Measurements from ENCODE around the gene AKAP12.
"Not testable (repeated sequence)": the region's sequence is repeated elsewhere in the genome, so short reads cannot be mapped to it uniquely, and the experiment has no call there.

The AKAP12 gene

GRCh38 chr6:151338651-151339200 is 99.0 kb downstream of the AKAP12 start:
- DNase-seq, result no peak
- no peak overlapping the region for H3K27ac ChIP-seq
- TF ChIP-seq, protein P1, sequence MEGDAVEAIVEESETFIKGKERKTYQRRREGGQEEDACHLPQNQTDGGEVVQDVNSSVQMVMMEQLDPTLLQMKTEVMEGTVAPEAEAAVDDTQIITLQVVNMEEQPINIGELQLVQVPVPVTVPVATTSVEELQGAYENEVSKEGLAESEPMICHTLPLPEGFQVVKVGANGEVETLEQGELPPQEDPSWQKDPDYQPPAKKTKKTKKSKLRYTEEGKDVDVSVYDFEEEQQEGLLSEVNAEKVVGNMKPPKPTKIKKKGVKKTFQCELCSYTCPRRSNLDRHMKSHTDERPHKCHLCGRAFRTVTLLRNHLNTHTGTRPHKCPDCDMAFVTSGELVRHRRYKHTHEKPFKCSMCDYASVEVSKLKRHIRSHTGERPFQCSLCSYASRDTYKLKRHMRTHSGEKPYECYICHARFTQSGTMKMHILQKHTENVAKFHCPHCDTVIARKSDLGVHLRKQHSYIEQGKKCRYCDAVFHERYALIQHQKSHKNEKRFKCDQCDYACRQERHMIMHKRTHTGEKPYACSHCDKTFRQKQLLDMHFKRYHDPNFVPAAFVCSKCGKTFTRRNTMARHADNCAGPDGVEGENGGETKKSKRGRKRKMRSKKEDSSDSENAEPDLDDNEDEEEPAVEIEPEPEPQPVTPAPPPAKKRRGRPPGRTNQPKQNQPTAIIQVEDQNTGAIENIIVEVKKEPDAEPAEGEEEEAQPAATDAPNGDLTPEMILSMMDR (IDR thresholded peaks at IDR 0.05; ENCODE audit: low read depth, low read length), result no peak
- no peaks in the 10 kb centered on the region for H3K9me3 ChIP-seq (ENCODE audit: severe bottlenecking)
- no peaks in the 10 kb centered on the region for H3K27me3 ChIP-seq (ENCODE audit: insufficient read depth, low read depth, severe bottlenecking)
- H3K36me3 ChIP-seq, result no peaks in the 10 kb centered on the region
- no peak overlapping the region for H3K4me3 ChIP-seq (ENCODE audit: low read depth, low read length)

GRCh38 chr6:151339369-151339768 is 99.6 kb downstream of the AKAP12 start:
- H3K36me3 ChIP-seq, result no peaks in the 10 kb centered on the region
- no peaks in the 10 kb centered on the region for H3K27me3 ChIP-seq (ENCODE audit: insufficient read depth, low read depth, severe bottlenecking)
- H3K4me3 ChIP-seq (ENCODE audit: low read depth, low read length), result no peak overlapping the region
- H3K9me3 ChIP-seq (ENCODE audit: severe bottlenecking), result no peaks in the 10 kb centered on the region
- TF ChIP-seq, protein P1 (IDR thresholded peaks at IDR 0.05; ENCODE audit: low read depth, low read length), result no peak
- H3K27ac ChIP-seq, result no peak overlapping the region
- DNase-seq, result no peak

DNA sequence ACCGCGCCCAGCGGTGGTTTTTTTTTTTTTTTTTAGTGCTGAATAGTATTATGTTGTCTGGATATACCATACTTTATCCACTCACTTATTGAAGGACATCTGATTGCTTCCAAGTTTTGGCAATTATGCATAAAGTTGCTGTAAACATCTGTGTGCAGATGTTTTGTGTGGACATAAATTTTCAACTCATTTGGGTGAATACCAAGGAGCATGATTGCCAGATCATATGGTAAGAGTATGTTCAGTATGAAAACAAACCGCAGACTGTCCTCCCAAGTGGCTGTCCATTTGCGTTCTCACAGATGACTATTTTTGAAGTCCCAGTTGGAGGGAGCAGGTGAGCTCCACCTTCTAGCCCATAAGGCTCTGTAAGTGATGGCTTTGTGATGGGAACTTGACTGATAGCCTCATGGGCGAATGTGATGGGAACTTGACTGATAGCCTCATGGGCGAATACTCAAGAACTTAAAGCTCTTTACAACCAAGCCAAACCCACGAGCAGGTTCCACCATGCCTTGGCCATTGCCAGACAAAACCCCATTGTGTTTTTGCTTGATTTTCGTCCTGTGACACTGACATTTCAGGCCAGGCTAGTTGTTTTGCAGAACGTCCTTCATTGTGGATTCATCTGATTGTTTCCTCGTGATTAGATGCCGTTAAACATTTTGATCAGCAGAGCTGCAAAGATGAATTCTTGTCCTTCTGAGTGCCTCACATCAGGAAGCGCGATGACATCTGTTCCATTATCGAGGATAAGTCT is 100.6 kb downstream of the AKAP12 start:
- H3K27ac ChIP-seq, result no peak overlapping the region
- no peaks in the 10 kb centered on the region for H3K27me3 ChIP-seq (ENCODE audit: insufficient read depth, low read depth, severe bottlenecking)
- H3K4me3 ChIP-seq (ENCODE audit: low read depth, low read length), result no peak overlapping the region
- no peaks in the 10 kb centered on the region for H3K36me3 ChIP-seq
- DNase-seq, result no peak
- TF ChIP-seq, protein P1 (IDR thresholded peaks at IDR 0.05; ENCODE audit: low read depth, low read length), result no peak
- H3K9me3 ChIP-seq (ENCODE audit: severe bottlenecking), result no peaks in the 10 kb centered on the region

DNA sequence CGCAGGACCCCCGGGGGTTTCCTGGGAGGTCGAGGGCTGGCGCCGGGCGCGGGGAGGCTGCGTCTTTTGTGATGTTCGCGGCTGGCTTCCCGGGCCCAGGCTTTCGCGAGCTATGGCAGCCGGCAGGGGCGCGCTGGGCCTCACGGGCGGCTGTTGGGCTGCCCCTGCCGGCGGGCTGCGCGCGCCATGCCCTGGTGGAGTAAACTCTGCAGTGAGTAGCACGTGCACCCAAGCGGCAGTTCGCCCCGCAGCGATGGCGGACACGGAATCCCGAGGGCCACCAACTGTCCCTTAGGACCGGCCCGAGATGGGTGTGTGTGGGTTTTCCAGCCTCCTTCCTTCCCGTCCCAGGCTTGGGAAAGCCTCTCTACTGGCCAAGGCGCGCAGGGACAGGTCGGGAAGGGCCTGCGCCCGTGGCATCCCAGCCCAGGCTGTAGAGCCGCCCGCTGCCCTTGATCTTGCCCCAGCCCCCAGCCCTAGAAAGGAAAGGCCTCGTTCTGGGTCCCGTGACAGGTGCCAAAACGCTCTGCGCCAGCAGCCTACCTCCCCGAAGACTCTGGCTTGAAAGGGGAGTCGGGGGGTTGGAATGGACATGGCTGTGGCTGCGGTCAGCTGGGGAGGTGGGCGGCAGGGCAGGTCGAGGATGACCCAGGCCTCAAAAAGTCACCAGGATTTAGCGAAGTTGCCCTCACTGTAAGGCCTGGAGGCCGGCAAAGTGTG is 101.9 kb downstream of the AKAP12 start:
- no peaks in the 10 kb centered on the region for H3K27me3 ChIP-seq (ENCODE audit: insufficient read depth, low read depth, severe bottlenecking)
- no peak for DNase-seq
- H3K27ac ChIP-seq, result no peak overlapping the region
- TF ChIP-seq, protein P1 (IDR thresholded peaks at IDR 0.05; ENCODE audit: low read depth, low read length), result no peak
- no peaks in the 10 kb centered on the region for H3K9me3 ChIP-seq (ENCODE audit: severe bottlenecking)
- no peaks in the 10 kb centered on the region for H3K36me3 ChIP-seq
- H3K4me3 ChIP-seq (ENCODE audit: low read depth, low read length), result no peak overlapping the region

- H3K4me3 ChIP-seq (ENCODE audit: low read depth, low read length); H3K36me3 ChIP-seq; H3K27me3 ChIP-seq (ENCODE audit: insufficient read depth, low read depth, severe bottlenecking); DNase-seq; H3K9me3 ChIP-seq (ENCODE audit: severe bottlenecking); H3K27ac ChIP-seq: not testable (repeated sequence)
These were observed 103.0 kb downstream of the AKAP12 start for GRCh38 chr6:151342750-151343149.

DNA sequence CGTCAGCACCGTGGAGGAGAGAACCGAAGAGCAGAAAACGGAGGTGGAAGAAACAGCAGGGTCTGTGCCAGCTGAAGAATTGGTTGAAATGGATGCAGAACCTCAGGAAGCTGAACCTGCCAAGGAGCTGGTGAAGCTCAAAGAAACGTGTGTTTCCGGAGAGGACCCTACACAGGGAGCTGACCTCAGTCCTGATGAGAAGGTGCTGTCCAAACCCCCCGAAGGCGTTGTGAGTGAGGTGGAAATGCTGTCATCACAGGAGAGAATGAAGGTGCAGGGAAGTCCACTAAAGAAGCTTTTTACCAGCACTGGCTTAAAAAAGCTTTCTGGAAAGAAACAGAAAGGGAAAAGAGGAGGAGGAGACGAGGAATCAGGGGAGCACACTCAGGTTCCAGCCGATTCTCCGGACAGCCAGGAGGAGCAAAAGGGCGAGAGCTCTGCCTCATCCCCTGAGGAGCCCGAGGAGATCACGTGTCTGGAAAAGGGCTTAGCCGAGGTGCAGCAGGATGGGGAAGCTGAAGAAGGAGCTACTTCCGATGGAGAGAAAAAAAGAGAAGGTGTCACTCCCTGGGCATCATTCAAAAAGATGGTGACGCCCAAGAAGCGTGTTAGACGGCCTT is 110.0 kb downstream of the AKAP12 start:
- no peaks in the 10 kb centered on the region for H3K36me3 ChIP-seq
- TF ChIP-seq, protein P1 (IDR thresholded peaks at IDR 0.05; ENCODE audit: low read depth, low read length), result no peak
- no peaks in the 10 kb centered on the region for H3K9me3 ChIP-seq (ENCODE audit: severe bottlenecking)
- H3K27me3 ChIP-seq (ENCODE audit: insufficient read depth, low read depth, severe bottlenecking), result no peaks in the 10 kb centered on the region
- no peak overlapping the region for H3K4me3 ChIP-seq (ENCODE audit: low read depth, low read length)
- no peak overlapping the region for H3K27ac ChIP-seq
- DNase-seq, result no peak

All from WERI-Rb-1 (cell line).